Calu3 (cell line): ENCODE results near the gene FBXL5. TPM values are rescaled to one million over a fixed set of nuclear protein-coding genes. Genes with fewer than 3 reads are reported as not detected.

Source experiments
- BruUV-seq: library from RNA; stranded (reverse); fragments of 400-500 nt; replicated peaks from 2 replicates; lab custom pipeline; 2021; lab: Mats Ljungman, UMichigan
- CTCF ChIA-PET: fragments of 300-600 bp; sonication (Branson Sonifier 250); formaldehyde crosslinking; loops from one replicate; lab custom pipeline; 2022; ENCODE audit warnings: antibody characterized with exemption; lab: Charles Lee
- DNase-seq: peaks from one replicate; pipeline ENCODE4 v3.0.0; 2022
- H3K27ac Mint-ChIP-seq: one replicate; pipeline ENCODE4 v1.8.0; 2022; ENCODE audit warnings: mixed read lengths; ENCODE audit not compliant: unreplicated experiment
- H3K27me3 Mint-ChIP-seq: one replicate; pipeline ENCODE4 v1.8.0; 2022; ENCODE audit warnings: mixed read lengths; ENCODE audit not compliant: unreplicated experiment
- H3K36me3 Mint-ChIP-seq: one replicate; pipeline ENCODE4 v1.8.0; 2022; ENCODE audit warnings: mild to moderate bottlenecking, moderate library complexity, mixed read lengths; ENCODE audit not compliant: insufficient read depth, unreplicated experiment
- H3K4me1 Mint-ChIP-seq: one replicate; pipeline ENCODE4 v1.8.0; 2022; ENCODE audit warnings: mild to moderate bottlenecking, low read depth, mixed read lengths; ENCODE audit not compliant: unreplicated experiment
- H3K4me3 Mint-ChIP-seq: one replicate; pipeline ENCODE4 v1.8.0; 2022; ENCODE audit warnings: mild to moderate bottlenecking, low read depth, moderate library complexity, mixed read lengths; ENCODE audit not compliant: unreplicated experiment
- H3K9me3 Mint-ChIP-seq: one replicate; pipeline ENCODE4 v1.8.0; 2022; ENCODE audit warnings: low read depth, mixed read lengths; ENCODE audit not compliant: unreplicated experiment
- intact Hi-C: fragments of 100-400 bp; cut with micrococcal nuclease; formaldehyde crosslinking; loops from one replicate; pipeline ENCODE4 v1.10.0; 2022; ENCODE audit not compliant: unreplicated experiment
- total RNA-seq: library from RNA; stranded (reverse); gene quantifications from 2 replicates; pipeline ENCODE4 v1.2.3, GENCODE V29; 2022
- TF ChIP-seq, protein P1 (sequence below): fragments of 200-600 bp; IDR thresholded peaks from one replicate; pipeline ENCODE4 v1.8.0; 2022; ENCODE audit warnings: antibody characterized with exemption; ENCODE audit not compliant: unreplicated experiment

FBXL5 gene
- total RNA-seq, 1 experiment from 2014 or later = 27.0 TPM

DNA sequence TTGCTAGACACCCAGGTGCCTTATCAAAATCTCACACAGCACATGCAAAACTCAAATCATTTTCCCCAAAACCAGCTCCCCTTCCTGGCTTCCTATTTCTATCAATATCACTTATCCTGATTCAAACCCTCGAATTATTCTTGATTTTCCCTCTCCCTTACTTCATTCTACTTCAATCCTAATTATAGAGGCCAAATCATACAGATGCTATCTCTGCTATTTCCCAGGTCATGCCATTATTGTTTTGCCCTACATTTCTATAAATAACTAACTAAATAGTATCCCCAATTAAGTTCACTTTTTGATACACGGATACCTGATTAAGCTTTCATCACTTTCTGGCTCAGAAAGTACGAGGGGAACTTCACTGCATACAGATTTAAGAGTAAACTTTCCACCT is 62.4 kb downstream of the FBXL5 start:
- Mint-ChIP-seq H3K4me1 (no peaks in the 10 kb centered on the region), H3K4me3 (no peak overlapping the region), H3K36me3 (no peaks in the 10 kb centered on the region), H3K9me3 (no peaks in the 10 kb centered on the region), H3K27me3 (no peaks in the 10 kb centered on the region), H3K27ac (no peak overlapping the region)
- CTCF ChIA-PET = no interaction called here
- no peak for DNase-seq
- TF ChIP-seq, protein P1, sequence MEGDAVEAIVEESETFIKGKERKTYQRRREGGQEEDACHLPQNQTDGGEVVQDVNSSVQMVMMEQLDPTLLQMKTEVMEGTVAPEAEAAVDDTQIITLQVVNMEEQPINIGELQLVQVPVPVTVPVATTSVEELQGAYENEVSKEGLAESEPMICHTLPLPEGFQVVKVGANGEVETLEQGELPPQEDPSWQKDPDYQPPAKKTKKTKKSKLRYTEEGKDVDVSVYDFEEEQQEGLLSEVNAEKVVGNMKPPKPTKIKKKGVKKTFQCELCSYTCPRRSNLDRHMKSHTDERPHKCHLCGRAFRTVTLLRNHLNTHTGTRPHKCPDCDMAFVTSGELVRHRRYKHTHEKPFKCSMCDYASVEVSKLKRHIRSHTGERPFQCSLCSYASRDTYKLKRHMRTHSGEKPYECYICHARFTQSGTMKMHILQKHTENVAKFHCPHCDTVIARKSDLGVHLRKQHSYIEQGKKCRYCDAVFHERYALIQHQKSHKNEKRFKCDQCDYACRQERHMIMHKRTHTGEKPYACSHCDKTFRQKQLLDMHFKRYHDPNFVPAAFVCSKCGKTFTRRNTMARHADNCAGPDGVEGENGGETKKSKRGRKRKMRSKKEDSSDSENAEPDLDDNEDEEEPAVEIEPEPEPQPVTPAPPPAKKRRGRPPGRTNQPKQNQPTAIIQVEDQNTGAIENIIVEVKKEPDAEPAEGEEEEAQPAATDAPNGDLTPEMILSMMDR = no peak
- BruUV-seq = no TSS peak
- intact Hi-C loops = no loop called here

DNA sequence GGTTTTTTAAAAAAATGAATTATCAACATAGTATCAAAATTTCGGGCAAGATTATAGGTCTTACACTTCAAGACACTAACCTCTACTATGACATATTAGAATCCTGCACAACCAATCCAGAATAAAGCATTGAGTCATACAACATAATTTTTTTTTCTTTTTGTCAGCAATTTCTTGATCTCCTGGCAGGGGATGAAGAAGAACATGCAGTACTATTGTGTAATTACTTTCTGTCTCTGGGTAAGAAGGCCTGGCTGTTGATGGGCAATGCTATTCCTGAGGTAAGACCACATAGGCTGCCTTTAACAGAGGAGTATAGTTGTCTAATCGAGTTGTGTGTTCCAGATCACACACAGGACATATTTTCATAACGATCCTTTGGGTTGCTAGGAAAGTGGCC is 67.5 kb downstream of the FBXL5 start:
- Mint-ChIP-seq H3K36me3 (no peaks in the 10 kb centered on the region), H3K27me3 (no peaks in the 10 kb centered on the region), H3K4me1 (no peaks in the 10 kb centered on the region), H3K4me3 (no peak overlapping the region), H3K9me3 (no peaks in the 10 kb centered on the region), H3K27ac (no peak overlapping the region)
- CTCF ChIA-PET = no interaction called here
- intact Hi-C loops = no loop called here
- BruUV-seq = no TSS peak
- TF ChIP-seq, protein P1 = no peak
- DNase-seq = no peak

DNA sequence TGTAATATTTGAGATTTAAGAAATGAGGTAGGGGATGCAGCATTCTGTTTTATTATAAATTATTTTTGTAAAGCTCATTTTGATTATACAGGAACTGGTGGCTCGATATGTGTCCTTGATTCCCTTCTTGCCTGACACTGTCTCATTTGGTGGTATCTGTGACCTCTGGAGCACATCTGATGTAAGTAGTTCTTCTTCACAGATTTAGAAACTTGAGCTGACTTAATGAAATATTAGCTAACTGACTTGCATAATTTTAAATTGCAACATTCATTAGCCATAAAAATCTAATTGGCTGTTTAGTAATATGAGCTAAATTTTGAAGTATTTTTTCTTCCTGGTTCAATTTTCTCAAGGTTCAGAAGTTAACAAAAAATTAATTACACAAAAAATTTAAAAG is 69.1 kb downstream of the FBXL5 start:
- Mint-ChIP-seq H3K9me3 (no peaks in the 10 kb centered on the region), H3K27ac (no peak overlapping the region), H3K36me3 (no peaks in the 10 kb centered on the region), H3K4me3 (no peak overlapping the region), H3K4me1 (no peaks in the 10 kb centered on the region), H3K27me3 (no peaks in the 10 kb centered on the region)
- CTCF ChIA-PET = no interaction called here
- TF ChIP-seq, protein P1 = no peak
- intact Hi-C loops = no loop called here
- BruUV-seq = no TSS peak
- DNase-seq = no peak

DNA sequence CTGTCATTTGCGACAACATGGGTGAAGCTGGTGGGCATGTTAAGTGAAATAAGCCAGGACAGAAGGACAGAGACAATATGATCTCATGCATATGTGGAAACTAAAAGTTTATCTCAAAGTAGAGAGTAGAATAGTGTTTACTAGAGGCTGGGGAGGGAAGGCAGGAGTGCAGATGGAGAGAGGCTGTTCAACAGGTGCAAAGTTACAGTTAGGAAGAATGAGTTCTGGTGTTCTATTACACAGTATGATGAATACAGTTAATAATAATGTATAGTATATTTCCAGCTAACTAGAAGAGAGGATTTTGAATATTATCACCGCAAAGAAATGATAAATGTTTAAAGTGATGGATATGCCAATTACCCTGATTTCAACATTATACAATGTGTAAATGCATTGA is 69.8 kb downstream of the FBXL5 start:
- CTCF ChIA-PET = no interaction called here
- TF ChIP-seq, protein P1 = no peak
- H3K27ac Mint-ChIP-seq = no peak overlapping the region
- no peak overlapping the region for H3K4me3 Mint-ChIP-seq
- no peaks in the 10 kb centered on the region for H3K36me3 Mint-ChIP-seq
- BruUV-seq = no TSS peak
- H3K4me1 Mint-ChIP-seq = no peaks in the 10 kb centered on the region
- H3K27me3 Mint-ChIP-seq = no peaks in the 10 kb centered on the region
- DNase-seq = no peak
- intact Hi-C loops = no loop called here
- H3K9me3 Mint-ChIP-seq = no peaks in the 10 kb centered on the region

DNA sequence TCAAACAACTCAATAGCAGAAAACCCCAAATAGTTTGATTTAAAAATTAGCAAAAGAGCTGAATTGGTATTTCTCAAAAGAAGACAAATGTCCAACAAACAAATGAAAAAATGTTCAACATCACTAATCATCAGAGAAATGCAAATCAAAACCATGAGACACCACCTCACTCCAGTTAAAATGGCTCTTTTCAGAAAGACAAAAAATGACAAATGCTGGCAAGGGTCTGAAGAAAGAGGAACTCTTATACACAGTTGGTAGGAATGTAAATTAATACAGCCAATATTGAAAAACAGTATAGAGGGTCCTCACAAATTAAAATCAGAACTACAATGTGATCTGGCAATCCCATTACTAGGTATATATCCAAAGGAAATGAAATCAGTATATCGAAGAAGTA is 70.4 kb downstream of the FBXL5 start:
- BruUV-seq = no TSS peak
- no peaks in the 10 kb centered on the region for H3K27me3 Mint-ChIP-seq
- DNase-seq = no peak
- no peaks in the 10 kb centered on the region for H3K36me3 Mint-ChIP-seq
- intact Hi-C loops = no loop called here
- no peaks in the 10 kb centered on the region for H3K4me1 Mint-ChIP-seq
- CTCF ChIA-PET = no interaction called here
- TF ChIP-seq, protein P1 = no peak
- no peak overlapping the region for H3K27ac Mint-ChIP-seq
- H3K4me3 Mint-ChIP-seq = no peak overlapping the region
- H3K9me3 Mint-ChIP-seq = no peaks in the 10 kb centered on the region
